Prostate gland (tissue), 2 donors: Measurements from ENCODE around the gene TMEM132D. TPM values are rescaled to one million over a fixed set of nuclear protein-coding genes. Genes with fewer than 3 reads are reported as not detected.
"Not testable (repeated sequence)": the region's sequence is repeated elsewhere in the genome, so short reads cannot be mapped to it uniquely, and the experiment has no call there.

Experiments used
- DNase-seq: peaks from one replicate; pipeline ENCODE4 v3.0.0-alpha.2; 2019; ENCODE audit warnings: low spot score
- H3K27ac ChIP-seq, 2 donors: fragments of 200-600 bp; sonication (generic); 2 replicates each; pipeline ENCODE4 v1.5.1; 2017 to 2019
- H3K27me3 ChIP-seq: fragments of 200-600 bp; sonication (generic); replicated peaks from 2 replicates; pipeline ENCODE4 v1.5.1; 2019; ENCODE audit not compliant: insufficient read depth
- H3K36me3 ChIP-seq, 2 donors: fragments of 200-600 bp; sonication (generic); 1 replicate in 1 of 2; 2 replicates in 1 of 2; pipeline versions ENCODE4 v1.5.1 to v1.8.1; 2017 to 2019
- H3K4me1 ChIP-seq: fragments of 200-600 bp; sonication (generic); replicated peaks from 2 replicates; pipeline ENCODE4 v1.5.1; 2019
- H3K4me3 ChIP-seq, 2 donors: fragments of 200-600 bp; sonication (generic); 2 replicates each; pipeline ENCODE4 v1.5.1; 2017 to 2019
- H3K9me3 ChIP-seq: fragments of 200-600 bp; sonication (generic); 2 replicates; pipeline ENCODE4 v1.5.1; 2017
- POLR2A ChIP-seq: fragments of 450-650 bp; IDR thresholded peaks from one replicate; pipeline ENCODE4 v1.6.1; 2016; ENCODE audit warnings: antibody characterized with exemption, mild to moderate bottlenecking
- POLR2AphosphoS5 ChIP-seq: sonication (generic); formaldehyde crosslinking; IDR thresholded peaks from one replicate; pipeline ENCODE4 v1.6.1; 2017; ENCODE audit warnings: antibody characterized with exemption
- WGBS: methylation state at CpG from one replicate; pipeline ENCODE4 v1.1.5; 2018; 5-methylcytosine and 5-hydroxymethylcytosine counted together
- intact Hi-C: fragments of 100-400 bp; cut with DNase I; formaldehyde crosslinking; loops from one replicate; pipeline ENCODE4 v1.14.2; 2022
- total RNA-seq, 2 donors: library from RNA; depleted of rRNA; stranded (reverse); fragments of >200 nt; gene quantifications; one replicate each; pipeline ENCODE4 v1.1.0, GENCODE V29; 2016
- TF ChIP-seq, protein P1 (sequence below), 4 experiments: fragments of 200-600 bp in 2 of 4; fragments of 450-650 bp in 2 of 4; sonication (generic) in 2 of 4; IDR thresholded peaks; 1 replicate in 3 of 4; 2 replicates in 1 of 4; pipeline ENCODE4 v1.5.1; 2016 to 2019; ENCODE audit warnings: antibody characterized with exemption in 4 of 4, mild to moderate bottlenecking in 2 of 4, moderate library complexity in 2 of 4

The TMEM132D gene
- total RNA-seq, 2 donors from 2014 or later, result 0.57 to 1.3 TPM

- TF ChIP-seq, protein P1, sequence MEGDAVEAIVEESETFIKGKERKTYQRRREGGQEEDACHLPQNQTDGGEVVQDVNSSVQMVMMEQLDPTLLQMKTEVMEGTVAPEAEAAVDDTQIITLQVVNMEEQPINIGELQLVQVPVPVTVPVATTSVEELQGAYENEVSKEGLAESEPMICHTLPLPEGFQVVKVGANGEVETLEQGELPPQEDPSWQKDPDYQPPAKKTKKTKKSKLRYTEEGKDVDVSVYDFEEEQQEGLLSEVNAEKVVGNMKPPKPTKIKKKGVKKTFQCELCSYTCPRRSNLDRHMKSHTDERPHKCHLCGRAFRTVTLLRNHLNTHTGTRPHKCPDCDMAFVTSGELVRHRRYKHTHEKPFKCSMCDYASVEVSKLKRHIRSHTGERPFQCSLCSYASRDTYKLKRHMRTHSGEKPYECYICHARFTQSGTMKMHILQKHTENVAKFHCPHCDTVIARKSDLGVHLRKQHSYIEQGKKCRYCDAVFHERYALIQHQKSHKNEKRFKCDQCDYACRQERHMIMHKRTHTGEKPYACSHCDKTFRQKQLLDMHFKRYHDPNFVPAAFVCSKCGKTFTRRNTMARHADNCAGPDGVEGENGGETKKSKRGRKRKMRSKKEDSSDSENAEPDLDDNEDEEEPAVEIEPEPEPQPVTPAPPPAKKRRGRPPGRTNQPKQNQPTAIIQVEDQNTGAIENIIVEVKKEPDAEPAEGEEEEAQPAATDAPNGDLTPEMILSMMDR (IDR thresholded peaks at IDR 0.05), result no peak
- TF ChIP-seq POLR2AphosphoS5 (no peak), POLR2A (no peak)
- DNase-seq, result no peak
- intact Hi-C loops, result no loop called here
- no peaks in the 10 kb centered on the region for H3K9me3 ChIP-seq
- H3K27me3 ChIP-seq, result no peaks in the 10 kb centered on the region
- no peaks in the 10 kb centered on the region for H3K36me3 ChIP-seq
- WGBS, result 57% methylated on average over 9 of the region's 9 CpGs
- no peaks in the 10 kb centered on the region for H3K4me1 ChIP-seq
- no peak overlapping the region for H3K27ac ChIP-seq
- H3K4me3 ChIP-seq, result no peak overlapping the region
Measured at GRCh38 chr12:129556082-129556481, 347.7 kb downstream of the TMEM132D start.

DNA sequence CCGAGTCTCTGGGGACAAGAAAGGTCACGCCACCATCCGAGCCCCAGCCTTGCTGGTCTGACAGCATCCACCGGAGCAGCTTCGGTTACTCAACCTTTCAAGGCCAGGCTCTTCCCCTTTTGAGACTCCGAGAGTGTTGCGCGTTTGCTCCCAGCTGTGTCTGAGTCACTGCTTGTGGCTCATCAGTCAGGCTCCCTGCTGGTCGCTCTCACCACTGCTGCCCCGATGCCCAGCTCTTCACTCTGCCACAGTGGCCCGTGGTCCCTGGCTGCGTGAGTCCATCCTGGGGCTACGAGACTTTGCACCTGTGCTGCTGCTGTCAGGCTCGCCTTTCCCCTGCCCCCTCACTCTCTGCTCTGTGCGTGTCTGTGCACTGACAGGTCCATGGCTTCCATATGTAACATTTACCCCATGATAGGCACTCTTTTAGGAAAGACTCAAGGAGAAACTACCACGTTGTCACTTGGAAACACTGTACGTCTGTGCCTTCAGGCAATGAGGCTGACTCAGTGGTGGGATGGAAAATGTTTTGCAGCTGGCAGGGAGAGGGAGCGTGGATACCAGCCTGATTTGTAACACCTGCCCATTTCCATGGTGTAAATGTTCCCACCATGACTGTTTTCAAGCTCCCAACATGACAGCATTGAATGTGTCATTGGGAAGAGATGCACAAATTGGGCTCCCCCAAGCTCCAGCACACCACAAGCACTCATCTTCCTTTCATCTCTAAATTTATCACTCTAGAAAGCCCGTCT, 350.7 kb downstream of the TMEM132D start:
- intact Hi-C loops, result no loop called here
- Histone ChIP-seq H3K27ac (no peak overlapping the region), H3K4me1 (no peaks in the 10 kb centered on the region), H3K36me3 (no peaks in the 10 kb centered on the region), H3K4me3 (no peak overlapping the region), H3K9me3 (no peaks in the 10 kb centered on the region), H3K27me3 (no peaks in the 10 kb centered on the region)
- 89% methylated on average over 19 of the region's 19 CpGs for WGBS
- TF ChIP-seq, protein P1 (IDR thresholded peaks at IDR 0.05), result no peak
- TF ChIP-seq POLR2A (no peak), POLR2AphosphoS5 (no peak)
- no peak for DNase-seq

DNA sequence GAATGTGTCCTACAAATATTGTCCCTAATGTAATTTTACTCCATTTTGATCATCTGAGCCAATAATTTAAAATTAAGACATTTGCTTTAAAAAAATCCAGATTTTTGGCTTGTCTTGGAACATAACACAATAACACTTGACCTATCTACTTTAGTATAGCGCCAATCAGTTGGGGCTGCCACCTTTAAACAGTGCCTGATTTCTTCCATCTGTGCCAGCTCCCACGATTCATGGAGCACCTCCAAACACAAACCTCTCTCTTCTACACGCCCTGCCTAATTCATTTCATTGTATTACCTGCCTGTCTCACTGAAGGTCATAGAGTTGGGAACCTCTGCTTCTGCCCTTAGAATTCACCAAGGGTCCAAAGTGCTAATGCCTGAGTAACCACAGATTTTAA, 352.4 kb downstream of the TMEM132D start:
- Histone ChIP-seq H3K4me3 (no peak overlapping the region), H3K27me3 (no peaks in the 10 kb centered on the region), H3K36me3 (no peaks in the 10 kb centered on the region), H3K4me1 (no peaks in the 10 kb centered on the region), H3K27ac (no peak overlapping the region), H3K9me3 (no peaks in the 10 kb centered on the region)
- TF ChIP-seq POLR2AphosphoS5, result no peak
- TF ChIP-seq, protein P1 (IDR thresholded peaks at IDR 0.05), result no peak
- TF ChIP-seq POLR2A, result no peak
- 75% methylated on average over 3 of the region's 3 CpGs for whole genome bisulfite sequencing
- intact Hi-C loops, result no loop called here
- DNase-seq, result no peak

DNA sequence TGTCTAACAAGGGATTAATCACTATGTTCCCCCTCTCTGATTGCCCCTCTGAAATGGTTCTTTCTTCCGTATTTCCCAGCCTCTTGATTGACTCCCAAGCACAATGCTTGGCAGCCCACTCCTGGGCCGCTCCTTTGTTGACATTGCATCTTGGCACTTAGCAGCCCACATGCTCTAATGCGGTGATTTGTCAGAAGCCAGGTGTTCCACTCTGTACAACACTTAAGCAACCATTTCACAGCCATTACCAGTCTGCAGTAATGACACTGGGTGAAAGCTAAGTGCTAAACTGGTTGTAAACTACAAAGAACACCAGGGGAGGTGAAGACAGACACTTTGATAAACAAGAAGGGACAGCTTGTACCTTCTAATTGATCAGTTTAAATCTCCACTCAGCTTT, 353.5 kb downstream of the TMEM132D start:
- 21% methylated on average over 3 of the region's 3 CpGs for WGBS
- Histone ChIP-seq H3K36me3 (no peaks in the 10 kb centered on the region), H3K27me3 (no peaks in the 10 kb centered on the region), H3K27ac (peak overlapping the region in 1 of 2 donors; percentile 44), H3K4me3 (no peak overlapping the region), H3K9me3 (no peaks in the 10 kb centered on the region), H3K4me1 (no peaks in the 10 kb centered on the region)
- no peak for DNase-seq
- peak; percentile 29 for TF ChIP-seq POLR2AphosphoS5
- TF ChIP-seq, protein P1 (IDR thresholded peaks at IDR 0.05), result no peak
- intact Hi-C loops, result no loop called here

GRCh38 chr12:129549656-129550055, 354.2 kb downstream of the TMEM132D start:
- Histone ChIP-seq H3K9me3 (no peaks in the 10 kb centered on the region), H3K27me3 (no peaks in the 10 kb centered on the region), H3K4me1 (no peaks in the 10 kb centered on the region), H3K4me3 (no peak overlapping the region), H3K27ac (peak overlapping the region in 1 of 2 donors; percentile 44), H3K36me3 (no peaks in the 10 kb centered on the region)
- 60% methylated on average over 5 of the region's 5 CpGs for WGBS
- no peak for DNase-seq
- intact Hi-C loops, result no loop called here
- no peak for TF ChIP-seq POLR2A
- TF ChIP-seq POLR2AphosphoS5, result no peak
- TF ChIP-seq, protein P1 (IDR thresholded peaks at IDR 0.05), result no peak

DNA sequence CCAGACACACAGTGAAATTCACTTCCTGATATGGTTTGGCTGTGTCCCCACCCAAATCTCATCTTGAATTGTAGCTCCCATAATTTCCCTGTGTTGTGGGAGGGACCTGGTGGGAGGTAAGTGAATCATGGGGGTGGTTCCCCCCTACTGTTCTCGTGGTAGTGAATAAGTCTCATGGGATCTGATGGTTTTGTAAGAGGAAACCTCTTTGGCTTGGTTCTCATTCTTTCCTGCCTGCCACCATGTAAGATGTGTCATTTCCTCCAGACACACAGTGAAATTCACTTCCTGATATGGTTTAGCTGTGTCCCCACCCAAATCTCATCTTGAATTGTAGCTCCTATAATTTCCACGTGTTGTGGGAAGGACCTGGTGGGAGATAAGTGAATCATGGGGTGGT, 354.8 kb downstream of the TMEM132D start:
- H3K36me3 ChIP-seq, H3K27me3 ChIP-seq, H3K9me3 ChIP-seq, H3K4me3 ChIP-seq, intact Hi-C loops, H3K27ac ChIP-seq, DNase-seq, H3K4me1 ChIP-seq: not testable (repeated sequence)
- 72% methylated on average over 2 of the region's 2 CpGs for WGBS
